Uterus (tissue), 2 donors: Measurements from ENCODE around the gene DGUOK.

Source experiments
- CTCF ChIP-seq, 4 experiments: fragments of 200-600 bp in 2 of 4; fragments of 450-650 bp in 2 of 4; sonication (generic) in 2 of 4; IDR thresholded peaks; one replicate each; pipeline ENCODE4 v1.5.1; 2016 to 2019; ENCODE audit warnings: antibody characterized with exemption in 4 of 4, mild to moderate bottlenecking in 2 of 4, moderate library complexity in 1 of 4
- POLR2A ChIP-seq, 2 donors: fragments of 450-650 bp; IDR thresholded peaks; one replicate each; pipeline ENCODE4 v1.6.1; 2016; ENCODE audit warnings: antibody characterized with exemption in 2 of 2, mild to moderate bottlenecking in 1 of 2, moderate library complexity in 1 of 2

- TF ChIP-seq CTCF (IDR thresholded peaks at IDR 0.05) = no peak
- no peak for TF ChIP-seq POLR2A (IDR thresholded peaks at IDR 0.05)
Measured at GRCh38 chr2:73915437-73915993, 11.2 kb upstream of the DGUOK start.
